ENCODE results near the gene PRKAG2.
A peak's percentile ranks its signal among the peaks of the same experiment; 100 is the strongest.

PRKAG2 gene

GRCh38 chr7:151869455-151869854, 7.5 kb downstream of the PRKAG2 start:
- TF ChIP-seq CTCF (IDR thresholded peaks at IDR 0.05) = no peak
- H3K36me3 ChIP-seq (ENCODE audit: control insufficient read depth, insufficient read depth, low read length) = no peaks in the 10 kb centered on the region
- no peaks in the 10 kb centered on the region for H3K27me3 ChIP-seq (ENCODE audit: control insufficient read depth, insufficient read depth, low read length)
- no peak overlapping the region for H3K9ac ChIP-seq
- H3K27ac ChIP-seq = no peak overlapping the region
- H3K9me3 ChIP-seq (ENCODE audit: control insufficient read depth, low read length) = no peaks in the 10 kb centered on the region
- H2AFZ ChIP-seq = no peak overlapping the region
- H3K4me2 ChIP-seq (ENCODE audit: low read length) = no peak overlapping the region
- no peak overlapping the region for H3K4me3 ChIP-seq (ENCODE audit: low read depth, low read length)
- peaks cover 9% of the 10 kb centered on the region for H3K4me1 ChIP-seq
- peaks cover 3% of the 10 kb centered on the region for H3K79me2 ChIP-seq

- Histone ChIP-seq H2AFZ (no peak overlapping the region), H3K4me3 (ENCODE audit: low read depth, low read length) (no peak overlapping the region), H3K27ac (no peak overlapping the region), H3K4me1 (peaks cover 9% of the 10 kb centered on the region), H3K9me3 (ENCODE audit: control insufficient read depth, low read length) (no peaks in the 10 kb centered on the region), H3K36me3 (ENCODE audit: control insufficient read depth, insufficient read depth, low read length) (no peaks in the 10 kb centered on the region), H3K79me2 (peaks cover 3% of the 10 kb centered on the region), H3K4me2 (ENCODE audit: low read length) (no peak overlapping the region), H3K9ac (no peak overlapping the region), H3K27me3 (ENCODE audit: control insufficient read depth, insufficient read depth, low read length) (no peaks in the 10 kb centered on the region)
- no peak for TF ChIP-seq CTCF (IDR thresholded peaks at IDR 0.05)
Measured at GRCh38 chr7:151869109-151869428, 7.8 kb downstream of the PRKAG2 start.

DNA sequence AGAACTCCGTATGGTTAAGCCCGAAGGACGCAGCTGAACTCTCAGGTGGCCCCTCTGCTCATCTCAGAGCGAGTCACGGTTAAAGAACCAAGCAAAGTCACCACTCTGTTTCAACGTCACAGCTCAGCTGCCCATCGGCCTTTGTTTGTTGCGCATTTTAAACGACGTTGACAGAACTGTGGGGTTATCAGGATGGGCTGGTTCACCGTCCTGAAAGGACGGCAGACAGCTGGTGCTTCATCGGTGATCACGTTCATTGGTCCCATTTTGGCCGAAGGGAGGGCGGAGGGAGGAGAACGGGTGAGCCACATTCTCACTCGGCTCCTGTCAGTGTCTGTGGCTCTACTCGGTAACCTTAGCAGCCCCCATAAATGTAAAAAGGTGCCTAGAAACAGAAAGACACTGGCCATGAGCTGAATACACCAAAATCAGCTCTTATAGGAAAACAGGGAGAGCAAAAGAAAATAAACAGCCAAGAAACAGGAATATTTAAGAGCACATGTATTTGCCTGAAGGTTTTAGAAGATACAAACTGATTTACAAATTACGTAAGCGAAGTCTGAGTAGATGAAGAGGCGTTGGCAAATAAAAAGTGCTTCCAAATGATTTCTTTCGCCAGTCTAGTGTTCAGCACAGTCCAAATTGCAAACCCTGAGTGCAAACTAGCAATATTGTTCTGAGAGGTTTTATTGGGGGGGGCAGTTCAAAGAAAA, 8.4 kb downstream of the PRKAG2 start:
- H3K9me3 ChIP-seq (ENCODE audit: control insufficient read depth, low read length) = no peaks in the 10 kb centered on the region
- H3K27me3 ChIP-seq (ENCODE audit: control insufficient read depth, insufficient read depth, low read length) = no peaks in the 10 kb centered on the region
- no peak for TF ChIP-seq CTCF (IDR thresholded peaks at IDR 0.05)
- H3K4me2 ChIP-seq (ENCODE audit: low read length) = peak overlapping the region; percentile 24
- peaks cover 9% of the 10 kb centered on the region for H3K4me1 ChIP-seq
- H3K27ac ChIP-seq = peak overlapping the region; percentile 13
- peaks cover 3% of the 10 kb centered on the region for H3K79me2 ChIP-seq
- peak overlapping the region; percentile 29 for H2AFZ ChIP-seq
- H3K36me3 ChIP-seq (ENCODE audit: control insufficient read depth, insufficient read depth, low read length) = no peaks in the 10 kb centered on the region
- no peak overlapping the region for H3K9ac ChIP-seq
- H3K4me3 ChIP-seq (ENCODE audit: low read depth, low read length) = no peak overlapping the region

DNA sequence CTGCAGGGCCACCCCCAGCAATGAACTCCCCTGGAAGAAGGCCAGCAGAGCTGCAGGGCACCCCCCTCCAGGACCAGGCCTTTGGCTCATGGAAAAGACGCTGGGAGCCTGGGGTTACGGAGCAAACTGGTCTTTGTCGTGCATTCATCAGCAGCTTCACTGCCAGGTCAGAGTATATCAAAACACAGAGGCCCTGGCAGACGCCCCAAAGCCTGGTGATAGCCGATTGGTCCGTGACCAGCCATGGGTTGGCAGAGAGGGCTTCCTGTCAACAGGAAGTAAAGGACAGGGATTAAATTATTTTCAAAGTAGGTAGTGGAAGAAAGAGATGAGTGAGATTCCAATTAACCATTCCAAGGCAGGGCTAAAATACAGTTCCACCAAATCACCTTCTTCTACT, 9.0 kb downstream of the PRKAG2 start:
- H3K27me3 ChIP-seq (ENCODE audit: control insufficient read depth, insufficient read depth, low read length) = no peaks in the 10 kb centered on the region
- H3K4me3 ChIP-seq (ENCODE audit: low read depth, low read length) = no peak overlapping the region
- peak overlapping the region; percentile 13 for H3K27ac ChIP-seq
- TF ChIP-seq CTCF (IDR thresholded peaks at IDR 0.05) = no peak
- no peaks in the 10 kb centered on the region for H3K9me3 ChIP-seq (ENCODE audit: control insufficient read depth, low read length)
- peaks cover 3% of the 10 kb centered on the region for H3K79me2 ChIP-seq
- no peaks in the 10 kb centered on the region for H3K36me3 ChIP-seq (ENCODE audit: control insufficient read depth, insufficient read depth, low read length)
- peak overlapping the region; percentile 24 for H3K4me2 ChIP-seq (ENCODE audit: low read length)
- H3K9ac ChIP-seq = no peak overlapping the region
- H3K4me1 ChIP-seq = peaks cover 9% of the 10 kb centered on the region
- H2AFZ ChIP-seq = peak overlapping the region; percentile 29
